Hepatocyte (in vitro differentiated cells): ENCODE data around the gene FRS2. TPM values are rescaled to one million over a fixed set of nuclear protein-coding genes. Genes with fewer than 3 reads are reported as not detected.

Experiments
- DNase-seq: peaks from one replicate; pipeline ENCODE4 v3.0.0-alpha.2; 2016; ENCODE audit warnings: low spot score
- H2AFZ ChIP-seq: fragments of 200-600 bp; sonication (generic); 2 replicates; pipeline ENCODE4 v1.6.0; 2016; ENCODE audit warnings: antibody characterized with exemption, mild to moderate bottlenecking
- H3K27ac ChIP-seq: fragments of 200-600 bp; sonication (generic); 2 replicates; pipeline ENCODE4 v1.5.1; 2016; ENCODE audit warnings: mild to moderate bottlenecking
- H3K27me3 ChIP-seq: fragments of 200-600 bp; sonication (generic); 2 replicates; pipeline ENCODE4 v1.6.1; 2016
- H3K36me3 ChIP-seq: fragments of 200-600 bp; sonication (generic); replicated peaks from 2 replicates; pipeline ENCODE4 v1.5.1; 2016; ENCODE audit warnings: low read depth; ENCODE audit not compliant: insufficient read depth
- H3K4me1 ChIP-seq: fragments of 200-600 bp; sonication (generic); 2 replicates; pipeline ENCODE4 v1.5.1; 2016; ENCODE audit warnings: mild to moderate bottlenecking, moderate library complexity; ENCODE audit not compliant: insufficient read depth
- H3K4me2 ChIP-seq: fragments of 200-600 bp; sonication (generic); 2 replicates; pipeline ENCODE4 v1.6.0; 2016
- H3K4me3 ChIP-seq: fragments of 200-600 bp; sonication (generic); 2 replicates; pipeline ENCODE4 v1.5.1; 2016; ENCODE audit warnings: mild to moderate bottlenecking
- H3K79me2 ChIP-seq: fragments of 200-600 bp; sonication (generic); 2 replicates; pipeline ENCODE4 v1.6.0; 2017; ENCODE audit warnings: mild to moderate bottlenecking
- H3K9me2 ChIP-seq: fragments of 200-600 bp; sonication (generic); replicated peaks from 2 replicates; pipeline ENCODE4 v1.6.0; 2017; ENCODE audit warnings: mild to moderate bottlenecking; ENCODE audit not compliant: insufficient read depth
- H3K9me3 ChIP-seq: fragments of 200-600 bp; sonication (generic); 2 replicates; pipeline ENCODE4 v1.5.1; 2016; ENCODE audit warnings: low read depth, mild to moderate bottlenecking
- H4K20me1 ChIP-seq: fragments of 200-600 bp; sonication (generic); 2 replicates; pipeline ENCODE4 v1.6.0; 2016; ENCODE audit warnings: mild to moderate bottlenecking; ENCODE audit not compliant: insufficient read depth, poor library complexity, severe bottlenecking
- CTCF ChIP-seq: fragments of 200-600 bp; sonication (generic); IDR thresholded peaks from 2 replicates; pipeline ENCODE4 v1.5.1; 2016; ENCODE audit warnings: antibody characterized with exemption, mild to moderate bottlenecking; ENCODE audit not compliant: poor library complexity
- EZH2 ChIP-seq: fragments of 200-600 bp; sonication (generic); IDR thresholded peaks from 2 replicates; pipeline ENCODE4 v1.6.1; 2016; ENCODE audit warnings: antibody characterized with exemption, mild to moderate bottlenecking, borderline replicate concordance
- EZH2phosphoT487 ChIP-seq: fragments of 200-600 bp; sonication (generic); IDR thresholded peaks from one replicate; pipeline ENCODE4 v1.6.1; 2018; ENCODE audit warnings: antibody characterized with exemption, mild to moderate bottlenecking, low read depth, moderate library complexity; ENCODE audit not compliant: unreplicated experiment, severe bottlenecking
- WGBS: methylation state at CpG from one replicate; pipeline ENCODE4 v1.1.6; 2016; ENCODE audit warnings: low lambda C conversion rate; ENCODE audit errors: missing lambda C conversion rate; 5-methylcytosine and 5-hydroxymethylcytosine counted together
- polyA plus RNA-seq: library from polyadenylated mRNA; unstranded; fragments of >200 nt; fragmentation: Nextera tagmentation; extraction: Ambion mirVana; gene quantifications from 2 replicates; pipeline ENCODE4 v1.2.1, GENCODE V29; 2016
- total RNA-seq: library from RNA; depleted of rRNA; stranded (reverse); fragments of >200 nt; gene quantifications from 2 replicates; pipeline ENCODE4 v1.2.3, GENCODE V29; 2014

FRS2 gene
- total and polyA plus RNA-seq, 2 experiments from 2014 or later: 14.7 to 76.4 TPM

GRCh38 chr12:69459477-69459876 lies 10.7 kb upstream of the FRS2 start:
- H3K27me3 ChIP-seq: no peaks in the 10 kb centered on the region
- H4K20me1 ChIP-seq: no peaks in the 10 kb centered on the region
- H3K27ac ChIP-seq: no peak overlapping the region
- no peaks in the 10 kb centered on the region for H3K4me1 ChIP-seq
- H3K36me3 ChIP-seq: no peaks in the 10 kb centered on the region
- no peak overlapping the region for H3K4me2 ChIP-seq
- TF ChIP-seq EZH2phosphoT487 (no peak), EZH2 (no peak), CTCF (no peak)
- H3K79me2 ChIP-seq: no peaks in the 10 kb centered on the region
- H3K9me3 ChIP-seq: no peaks in the 10 kb centered on the region
- no peak for DNase-seq
- no peak overlapping the region for H3K4me3 ChIP-seq
- H2AFZ ChIP-seq: no peak overlapping the region
- WGBS: 45% methylated on average over 3 of the region's 3 CpGs
- H3K9me2 ChIP-seq: no peaks in the 10 kb centered on the region

- Histone ChIP-seq H3K4me3 (no peak overlapping the region), H3K4me1 (no peaks in the 10 kb centered on the region), H2AFZ (no peak overlapping the region), H3K79me2 (no peaks in the 10 kb centered on the region), H3K27ac (no peak overlapping the region), H3K9me3 (no peaks in the 10 kb centered on the region), H3K4me2 (no peak overlapping the region), H3K9me2 (no peaks in the 10 kb centered on the region), H3K27me3 (no peaks in the 10 kb centered on the region), H3K36me3 (no peaks in the 10 kb centered on the region), H4K20me1 (no peaks in the 10 kb centered on the region)
- TF ChIP-seq CTCF (no peak), EZH2phosphoT487 (no peak)
- DNase-seq: no peak
- 84% methylated on average over 1 of the region's 1 CpG for WGBS
Measured at GRCh38 chr12:69464428-69464827, 5.8 kb upstream of the FRS2 start.

- H4K20me1 ChIP-seq: peaks cover 8% of the 10 kb centered on the region
- H3K9me3 ChIP-seq: no peaks in the 10 kb centered on the region
- H3K36me3 ChIP-seq: no peaks in the 10 kb centered on the region
- no peaks in the 10 kb centered on the region for H3K27me3 ChIP-seq
- H3K79me2 ChIP-seq: peaks cover 16% of the 10 kb centered on the region
- H3K4me1 ChIP-seq: no peaks in the 10 kb centered on the region
- TF ChIP-seq CTCF (no peak), EZH2 (no peak), EZH2phosphoT487 (no peak)
- H3K9me2 ChIP-seq: no peaks in the 10 kb centered on the region
- no peak for DNase-seq
- no peak overlapping the region for H2AFZ ChIP-seq
- no peak overlapping the region for H3K4me3 ChIP-seq
- H3K27ac ChIP-seq: no peak overlapping the region
- WGBS: 84% methylated on average over 1 of the region's 1 CpG
- no peak overlapping the region for H3K4me2 ChIP-seq
Measured at GRCh38 chr12:69466867-69467266, 3.3 kb upstream of the FRS2 start.

GRCh38 chr12:69467366-69467765 lies 2.8 kb upstream of the FRS2 start:
- Histone ChIP-seq H4K20me1 (peaks cover 12% of the 10 kb centered on the region), H3K27ac (no peak overlapping the region), H3K27me3 (no peaks in the 10 kb centered on the region), H3K4me3 (no peak overlapping the region), H3K4me2 (no peak overlapping the region), H2AFZ (no peak overlapping the region), H3K9me2 (no peaks in the 10 kb centered on the region), H3K36me3 (no peaks in the 10 kb centered on the region), H3K9me3 (no peaks in the 10 kb centered on the region), H3K79me2 (peaks cover 21% of the 10 kb centered on the region), H3K4me1 (peaks cover 4% of the 10 kb centered on the region)
- WGBS: 88% methylated on average over 4 of the region's 4 CpGs
- no peak for DNase-seq
- no peak for TF ChIP-seq EZH2
- no peak for TF ChIP-seq CTCF
